Measurements from ENCODE around the gene C16orf54. TPM values are rescaled to one million over a fixed set of nuclear protein-coding genes. Genes with fewer than 3 reads are reported as not detected.

C16orf54 gene
- total RNA-seq, 1 experiment from 2014 or later = not detected

GRCh38 chr16:29712809-29713208, 33.0 kb downstream of the C16orf54 start:
- no peak overlapping the region for H3K4me3 Mint-ChIP-seq
- Histone ChIP-seq H2BK5ac (ENCODE audit: insufficient read length, low read length) (no peak overlapping the region), H2BK15ac (ENCODE audit: low read depth, low read length) (no peak overlapping the region), H3K23ac (ENCODE audit: insufficient read length, low read depth, low read length) (no peak overlapping the region), H3K79me1 (ENCODE audit: insufficient read depth, low read depth, low read length, poor library complexity, severe bottlenecking) (peaks cover 5% of the 10 kb centered on the region), H3K27me3 (ENCODE audit: insufficient read depth, low read length) (no peaks in the 10 kb centered on the region), H3K9ac (ENCODE audit: extremely low read depth, insufficient read length, low read length) (no peak overlapping the region), H3K79me2 (ENCODE audit: insufficient read depth, low read length) (peaks cover 14% of the 10 kb centered on the region; the same call in 1 of the 2 replicates), H3K56ac (ENCODE audit: insufficient read length, low read depth, low read length) (no peak overlapping the region), H4K20me1 (ENCODE audit: control insufficient read depth, insufficient read depth, insufficient read length) (no peaks in the 10 kb centered on the region), H3K4me1 (ENCODE audit: insufficient read depth, low read length) (peaks cover 2% of the 10 kb centered on the region; the same call in 1 of the 2 replicates), H2BK20ac (ENCODE audit: low read depth, low read length, poor library complexity, severe bottlenecking) (no peak overlapping the region), H3K18ac (ENCODE audit: insufficient read length, low read depth, low read length) (no peak overlapping the region), H2AFZ (ENCODE audit: low read length) (no peak overlapping the region), H2AK5ac (ENCODE audit: insufficient read length, low read length) (no peak overlapping the region), H4K8ac (replicated peaks; ENCODE audit: insufficient read length, low read depth, low read length) (no peak overlapping the region), H4K5ac (ENCODE audit: insufficient read length, low read depth, low read length) (no peak overlapping the region), H3K4ac (ENCODE audit: low read depth, low read length) (no peak overlapping the region), H3K27ac (ENCODE audit: insufficient read length, low read depth, low read length) (no peak overlapping the region), H3K9me3 (ENCODE audit: control insufficient read depth, low read depth, low read length) (no peaks in the 10 kb centered on the region), H3T11ph (ENCODE audit: low read length) (no peak overlapping the region), H3K23me2 (ENCODE audit: insufficient read length, low read depth, low read length, poor library complexity, severe bottlenecking) (peaks cover 11% of the 10 kb centered on the region), H2BK12ac (ENCODE audit: insufficient read length, low read depth, low read length) (no peak overlapping the region), H2BK120ac (ENCODE audit: low read depth, low read length, poor library complexity, severe bottlenecking) (no peak overlapping the region), H3K14ac (ENCODE audit: insufficient read depth, low read length) (no peak overlapping the region), H3K4me2 (ENCODE audit: insufficient read depth, insufficient read length, low read length) (no peak overlapping the region), H4K91ac (ENCODE audit: insufficient read length, low read depth, low read length) (no peak overlapping the region)
- no peaks in the 10 kb centered on the region for H3K27me3 Mint-ChIP-seq (ENCODE audit: low read depth)
- H3K36me3 Mint-ChIP-seq (ENCODE audit: insufficient read depth in 1 of 3, low read depth in 3 of 3) = peaks cover 52 to 68% (median 56%) of the 10 kb centered on the region in 3 experiments
- peaks cover 35 to 36% of the 10 kb centered on the region in 2 experiments for H3K4me1 Mint-ChIP-seq
- no peak for DNase-seq
- WGBS (ENCODE audit: extremely low coverage, insufficient read length, low lambda C conversion rate) = no CpG with 5 or more reads among the region's 4 CpGs
- no peak for TF ChIP-seq CTCF (conservative IDR thresholded peaks at IDR 0.05)
- no peak overlapping the region; a peak in 1 of 7 replicates for H3K27ac Mint-ChIP-seq
- H3K9me3 Mint-ChIP-seq = peaks cover 0 to 3% of the 10 kb centered on the region in 2 experiments; a peak in 2 of 5 replicates

Measured in H9 (cell line).